Activated naive CD4-positive, alpha-beta T cell treated with anti-CD3 and anti-CD28 coated beads for 36 hours (primary cell): ENCODE data around the gene RSPRY1. TPM values are rescaled to one million over a fixed set of nuclear protein-coding genes. Genes with fewer than 3 reads are reported as not detected.

ENCODE experiments used
- CTCF ChIA-PET: fragments of 350-600 bp; sonication (Branson Sonifier 250); formaldehyde crosslinking; loops from one replicate; lab custom pipeline; 2021; ENCODE audit warnings: antibody characterized with exemption; lab: Charles Lee
- DNase-seq: peaks from one replicate; pipeline ENCODE4 v3.0.0-alpha.2; 2020
- H3K27ac Mint-ChIP-seq: one replicate; pipeline ENCODE4 v1.8.0; 2021; ENCODE audit warnings: mild to moderate bottlenecking, mixed read lengths
- H3K27me3 Mint-ChIP-seq: one replicate; pipeline ENCODE4 v1.8.0; 2021; ENCODE audit warnings: low read depth, mixed read lengths
- H3K36me3 Mint-ChIP-seq: one replicate; pipeline ENCODE4 v1.8.0; 2021; ENCODE audit warnings: low read depth, mixed read lengths
- H3K4me1 Mint-ChIP-seq: one replicate; pipeline ENCODE4 v1.8.0; 2021; ENCODE audit warnings: low read depth, mixed read lengths
- H3K4me3 Mint-ChIP-seq: one replicate; pipeline ENCODE4 v1.8.0; 2021; ENCODE audit warnings: mild to moderate bottlenecking, moderate library complexity, mixed read lengths
- H3K9me3 Mint-ChIP-seq: one replicate; pipeline ENCODE4 v1.8.0; 2021; ENCODE audit warnings: mixed read lengths
- intact Hi-C: fragments of 100-400 bp; cut with micrococcal nuclease; formaldehyde crosslinking; loops from one replicate; pipeline ENCODE4 v1.15.1; 2023
- total RNA-seq, 2 experiments: library from RNA; stranded (reverse); gene quantifications; one replicate each; pipeline ENCODE4 v1.2.3, GENCODE V29; 2021

Gene RSPRY1
- total RNA-seq, 2 experiments from 2014 or later: 25.7 to 28.7 TPM

- Mint-ChIP-seq H3K27me3 (no peaks in the 10 kb centered on the region), H3K36me3 (peaks cover 51% of the 10 kb centered on the region), H3K4me1 (no peaks in the 10 kb centered on the region), H3K27ac (no peak overlapping the region), H3K4me3 (no peak overlapping the region), H3K9me3 (peaks cover under 1% of the 10 kb centered on the region)
- no peak for DNase-seq
- intact Hi-C loops: no loop called here
- CTCF ChIA-PET: interaction anchor here (0.6 kb wide), 1 partner anchor 89 kb away, joined by 3 read pairs; no protein-coding TSS in a partner anchor
These were observed 23.7 kb downstream of the RSPRY1 start for GRCh38 chr16:57209780-57210179.

- no peaks in the 10 kb centered on the region for H3K4me1 Mint-ChIP-seq
- H3K9me3 Mint-ChIP-seq: peaks cover 21% of the 10 kb centered on the region
- H3K4me3 Mint-ChIP-seq: no peak overlapping the region
- no peak for DNase-seq
- CTCF ChIA-PET: interaction anchor here (0.8 to 1.4 kb wide), 2 partner anchors 206 to 228 kb away, joined by 3 read pairs; no protein-coding TSS in a partner anchor
- H3K27ac Mint-ChIP-seq: no peak overlapping the region
- no peaks in the 10 kb centered on the region for H3K27me3 Mint-ChIP-seq
- H3K36me3 Mint-ChIP-seq: peaks cover 66% of the 10 kb centered on the region
- intact Hi-C loops: no loop called here
These were observed 27.3 kb downstream of the RSPRY1 start for GRCh38 chr16:57213462-57213861.

GRCh38 chr16:57216968-57217367, 30.8 kb downstream of the RSPRY1 start:
- CTCF ChIA-PET: no interaction called here
- no peaks in the 10 kb centered on the region for H3K27me3 Mint-ChIP-seq
- intact Hi-C loops: no loop called here
- H3K4me1 Mint-ChIP-seq: no peaks in the 10 kb centered on the region
- H3K36me3 Mint-ChIP-seq: peaks cover 74% of the 10 kb centered on the region
- no peak overlapping the region for H3K27ac Mint-ChIP-seq
- H3K9me3 Mint-ChIP-seq: peaks cover 21% of the 10 kb centered on the region
- no peak for DNase-seq
- H3K4me3 Mint-ChIP-seq: no peak overlapping the region

- no peaks in the 10 kb centered on the region for H3K4me1 Mint-ChIP-seq
- peaks cover 3% of the 10 kb centered on the region for H3K9me3 Mint-ChIP-seq
- H3K27me3 Mint-ChIP-seq: no peaks in the 10 kb centered on the region
- H3K27ac Mint-ChIP-seq: no peak overlapping the region
- CTCF ChIA-PET: no interaction called here
- H3K36me3 Mint-ChIP-seq: peaks cover 34% of the 10 kb centered on the region
- DNase-seq: no peak
- no peak overlapping the region for H3K4me3 Mint-ChIP-seq
- intact Hi-C loops: no loop called here
These were observed 36.9 kb downstream of the RSPRY1 start for GRCh38 chr16:57223057-57223456.

- CTCF ChIA-PET: interaction anchor here (0.6 to 1.0 kb wide), 2 partner anchors 11 to 77 kb away, joined by 3 to 5 read pairs; no protein-coding TSS in a partner anchor
- Mint-ChIP-seq H3K4me3 (no peak overlapping the region), H3K27ac (no peak overlapping the region), H3K36me3 (peaks cover 24% of the 10 kb centered on the region), H3K9me3 (no peaks in the 10 kb centered on the region), H3K27me3 (no peaks in the 10 kb centered on the region), H3K4me1 (no peaks in the 10 kb centered on the region)
- intact Hi-C loops: loop anchor here (5.0 kb wide), 1 partner anchor 32 kb away; no protein-coding TSS in a partner anchor
- DNase-seq: no peak
These were observed 38.7 kb downstream of the RSPRY1 start for GRCh38 chr16:57224651-57225335.

- Mint-ChIP-seq H3K27me3 (no peaks in the 10 kb centered on the region), H3K4me3 (no peak overlapping the region), H3K4me1 (no peaks in the 10 kb centered on the region), H3K27ac (no peak overlapping the region), H3K36me3 (peaks cover 22% of the 10 kb centered on the region), H3K9me3 (no peaks in the 10 kb centered on the region)
- no peak for DNase-seq
- CTCF ChIA-PET: no interaction called here
- intact Hi-C loops: loop anchor here (5.0 kb wide), 1 partner anchor 34 kb away; no protein-coding TSS in a partner anchor
These were observed 39.8 kb downstream of the RSPRY1 start for GRCh38 chr16:57225978-57226377.

- H3K9me3 Mint-ChIP-seq: no peaks in the 10 kb centered on the region
- no peak overlapping the region for H3K4me3 Mint-ChIP-seq
- H3K27me3 Mint-ChIP-seq: no peaks in the 10 kb centered on the region
- H3K4me1 Mint-ChIP-seq: no peaks in the 10 kb centered on the region
- CTCF ChIA-PET: no interaction called here
- H3K27ac Mint-ChIP-seq: no peak overlapping the region
- no peak for DNase-seq
- intact Hi-C loops: loop anchor here (5.0 kb wide), 1 partner anchor 35 kb away; no protein-coding TSS in a partner anchor
- H3K36me3 Mint-ChIP-seq: peaks cover 21% of the 10 kb centered on the region
These were observed 40.8 kb downstream of the RSPRY1 start for GRCh38 chr16:57226701-57227621.

GRCh38 chr16:57229079-57229478, 43.0 kb downstream of the RSPRY1 start:
- Mint-ChIP-seq H3K27me3 (no peaks in the 10 kb centered on the region), H3K36me3 (peaks cover 24% of the 10 kb centered on the region), H3K4me1 (no peaks in the 10 kb centered on the region), H3K4me3 (no peak overlapping the region), H3K27ac (no peak overlapping the region), H3K9me3 (no peaks in the 10 kb centered on the region)
- intact Hi-C loops: loop anchor here (5.0 kb wide), 1 partner anchor 37 kb away; no protein-coding TSS in a partner anchor
- CTCF ChIA-PET: interaction anchor here (1.4 kb wide), 1 partner anchor 265 kb away, joined by 5 read pairs; no protein-coding TSS in a partner anchor
- no peak for DNase-seq

- H3K36me3 Mint-ChIP-seq: peaks cover 25% of the 10 kb centered on the region
- no peak overlapping the region for H3K27ac Mint-ChIP-seq
- no peak for DNase-seq
- no peaks in the 10 kb centered on the region for H3K9me3 Mint-ChIP-seq
- H3K4me3 Mint-ChIP-seq: no peak overlapping the region
- CTCF ChIA-PET: no interaction called here
- H3K27me3 Mint-ChIP-seq: no peaks in the 10 kb centered on the region
- H3K4me1 Mint-ChIP-seq: peaks cover 9% of the 10 kb centered on the region
- intact Hi-C loops: no loop called here
These were observed 45.8 kb downstream of the RSPRY1 start for GRCh38 chr16:57231821-57232350.

GRCh38 chr16:57233944-57234706, 48.0 kb downstream of the RSPRY1 start:
- no peak overlapping the region for H3K27ac Mint-ChIP-seq
- intact Hi-C loops: no loop called here
- CTCF ChIA-PET: interaction anchor here (1.0 kb wide), 1 partner anchor 23 kb away, joined by 3 read pairs; no protein-coding TSS in a partner anchor
- no peak for DNase-seq
- no peak overlapping the region for H3K4me3 Mint-ChIP-seq
- H3K9me3 Mint-ChIP-seq: no peaks in the 10 kb centered on the region
- no peaks in the 10 kb centered on the region for H3K27me3 Mint-ChIP-seq
- peaks cover 12% of the 10 kb centered on the region for H3K4me1 Mint-ChIP-seq
- peaks cover 22% of the 10 kb centered on the region for H3K36me3 Mint-ChIP-seq

GRCh38 chr16:57234707-57235092, 48.6 kb downstream of the RSPRY1 start:
- Mint-ChIP-seq H3K4me1 (peaks cover 14% of the 10 kb centered on the region), H3K4me3 (no peak overlapping the region), H3K27ac (no peak overlapping the region), H3K36me3 (peaks cover 22% of the 10 kb centered on the region), H3K27me3 (no peaks in the 10 kb centered on the region), H3K9me3 (no peaks in the 10 kb centered on the region)
- DNase-seq: no peak
- intact Hi-C loops: no loop called here
- CTCF ChIA-PET: interaction anchor here (1.2 kb wide), 1 partner anchor 11 kb away, joined by 6 read pairs; the partner anchor contains the start of gene ARL2BP
